Measurements from ENCODE around the gene ITPKB.
"Not testable (repeated sequence)": the region's sequence is repeated elsewhere in the genome, so short reads cannot be mapped to it uniquely, and the experiment has no call there.

ITPKB gene

GRCh38 chr1:226639631-226640061 is 99.4 kb downstream of the ITPKB start:
- no peak overlapping the region for H3K4me3 ChIP-seq (ENCODE audit: low read depth, low read length)

DNA sequence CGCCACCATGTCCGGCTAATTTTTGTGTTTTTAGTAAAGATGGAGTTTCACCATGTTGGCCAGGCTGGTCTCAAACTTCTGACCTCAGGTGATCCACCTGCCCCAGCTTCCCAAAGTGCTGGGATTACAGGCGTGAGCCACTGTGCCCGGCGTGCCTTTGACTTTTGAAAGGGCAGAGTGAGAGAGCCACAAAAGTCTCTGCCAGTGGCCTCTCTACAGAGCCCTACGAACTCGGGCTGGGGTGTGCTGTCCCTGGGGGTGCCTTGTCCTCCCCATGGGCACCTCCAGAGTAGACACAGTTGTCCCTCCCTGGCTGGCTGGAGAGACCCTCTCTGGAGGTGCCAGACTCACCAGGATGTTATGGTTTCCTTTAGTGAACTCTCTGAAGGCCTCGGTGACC is 99.9 kb downstream of the ITPKB start:
- not testable (repeated sequence) for H3K4me3 ChIP-seq (ENCODE audit: low read depth, low read length)

- no peak overlapping the region for H3K4me3 ChIP-seq (ENCODE audit: low read depth, low read length)
Observed at GRCh38 chr1:226638608-226639007, 100.5 kb downstream of the ITPKB start.

DNA sequence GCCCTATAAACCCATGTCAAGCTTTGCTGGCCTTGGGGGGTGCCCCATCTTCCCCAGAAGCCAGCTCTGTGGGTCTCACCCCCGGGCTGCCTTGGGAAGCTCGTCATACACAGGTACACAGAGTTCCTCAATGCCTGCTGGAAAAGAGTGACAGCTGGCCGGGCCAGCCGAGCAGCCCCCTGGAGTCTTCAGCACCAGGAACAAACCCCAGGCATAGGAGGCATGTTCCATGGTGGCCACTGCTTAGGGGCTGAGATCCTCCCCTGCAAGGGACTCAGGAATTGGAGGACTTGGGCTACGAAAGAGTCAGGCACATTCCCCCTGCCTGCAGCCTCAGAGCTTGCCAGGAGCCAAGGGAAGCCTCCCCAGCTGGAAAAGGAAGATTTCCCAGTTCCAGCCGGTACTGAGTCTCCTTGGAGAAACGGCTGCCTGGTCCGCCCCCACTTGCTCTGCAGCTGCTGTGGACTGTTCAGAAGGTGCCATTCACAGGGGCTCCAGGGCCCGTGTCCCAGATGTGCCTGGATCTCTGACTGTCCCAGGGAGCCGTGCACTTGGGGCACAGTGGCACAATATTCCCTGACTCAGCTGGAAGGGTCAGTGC is 101.0 kb downstream of the ITPKB start:
- H3K4me3 ChIP-seq (ENCODE audit: low read depth, low read length) = no peak overlapping the region

GRCh38 chr1:226637147-226637935 is 101.7 kb downstream of the ITPKB start:
- no peak overlapping the region for H3K4me3 ChIP-seq (ENCODE audit: low read depth, low read length)

DNA sequence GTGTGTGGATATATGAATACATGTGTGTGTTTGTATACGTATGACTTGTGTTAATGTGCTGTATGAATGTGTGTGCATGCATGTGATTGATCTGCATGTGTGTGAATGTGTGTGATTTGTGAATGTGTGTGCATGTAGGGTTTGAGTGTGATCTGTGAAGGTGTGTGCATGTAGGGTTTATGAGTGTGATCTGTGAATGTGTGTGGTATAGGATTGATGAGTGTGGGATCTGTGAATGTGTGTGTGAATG is 102.3 kb downstream of the ITPKB start:
- no peak overlapping the region for H3K4me3 ChIP-seq (ENCODE audit: low read depth, low read length)

- H3K4me3 ChIP-seq (ENCODE audit: low read depth, low read length) = no peak overlapping the region
Observed at GRCh38 chr1:226635456-226635941, 103.6 kb downstream of the ITPKB start.

DNA sequence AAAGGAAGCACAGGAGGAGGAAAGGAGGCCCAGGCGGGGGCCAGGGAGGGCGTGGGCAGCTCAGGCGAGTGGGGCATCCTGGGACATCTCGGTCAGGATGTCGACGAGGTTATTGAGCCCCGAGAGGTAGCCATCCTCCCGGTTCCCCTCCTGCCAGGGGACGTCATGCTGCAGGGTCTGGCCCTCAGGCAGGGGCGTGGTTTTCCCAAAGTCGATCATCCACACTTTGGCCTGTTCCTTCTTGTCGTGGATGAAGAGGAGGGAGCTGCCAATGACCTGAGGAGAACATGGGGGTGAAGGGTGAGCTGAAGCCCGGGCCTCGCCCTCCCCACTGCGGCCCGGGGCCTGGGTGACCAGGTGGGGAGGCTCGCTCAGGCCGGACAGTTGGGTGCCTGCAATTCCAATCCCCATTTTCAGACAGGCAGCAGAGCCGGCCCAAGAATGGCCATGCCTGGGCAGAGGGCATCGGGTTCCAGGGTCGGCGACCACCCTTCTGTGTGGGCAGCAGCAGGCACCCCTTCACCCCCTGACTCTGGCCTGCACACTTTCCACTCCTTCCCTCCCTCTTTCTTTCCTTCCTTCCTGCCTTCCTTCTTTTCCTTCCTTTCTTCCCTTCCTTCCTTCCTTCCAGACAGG is 104.4 kb downstream of the ITPKB start:
- no peak overlapping the region for H3K4me3 ChIP-seq (ENCODE audit: low read depth, low read length)

- no peak overlapping the region for H3K4me3 ChIP-seq (ENCODE audit: low read depth, low read length)
Observed at GRCh38 chr1:226634166-226634588, 104.9 kb downstream of the ITPKB start.

- H3K4me3 ChIP-seq (ENCODE audit: low read depth, low read length) = no peak overlapping the region
Observed at GRCh38 chr1:226633541-226634165, 105.4 kb downstream of the ITPKB start.

GRCh38 chr1:226632922-226633351 is 106.1 kb downstream of the ITPKB start:
- no peak overlapping the region for H3K4me3 ChIP-seq (ENCODE audit: low read depth, low read length)

DNA sequence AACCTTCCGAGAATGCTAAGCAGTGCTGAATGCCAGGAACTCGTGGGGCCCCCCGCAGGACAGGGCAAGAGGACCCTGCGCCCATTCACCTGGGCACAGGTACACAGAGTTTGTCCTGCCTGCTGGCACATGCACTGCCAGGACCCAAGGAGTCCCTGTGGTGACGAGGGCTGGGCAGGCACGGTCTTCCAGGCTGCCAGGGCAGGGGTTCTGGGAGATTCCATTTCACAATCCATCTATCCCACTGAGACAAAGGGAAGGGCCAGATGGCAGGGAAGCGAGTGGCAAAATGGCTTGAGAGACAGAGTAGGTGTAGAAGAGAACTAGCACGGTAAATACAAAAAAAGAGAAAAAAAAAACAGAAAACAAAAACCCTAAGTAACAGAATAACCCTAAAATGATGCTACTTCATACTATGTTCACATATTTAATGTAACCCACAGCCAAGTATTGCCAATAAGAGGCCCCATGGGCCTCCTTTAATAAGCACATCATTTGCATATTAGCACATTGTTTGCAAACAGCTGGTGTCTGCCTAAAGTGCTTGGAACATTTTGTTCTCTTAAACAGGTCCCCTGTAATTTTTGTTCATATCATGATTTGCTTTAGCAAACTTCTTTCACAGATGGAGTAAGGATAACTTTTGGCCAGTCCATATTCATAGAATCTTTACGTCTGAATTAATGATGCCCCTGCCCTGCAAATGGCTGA is 106.8 kb downstream of the ITPKB start:
- H3K4me3 ChIP-seq (ENCODE audit: low read depth, low read length) = no peak overlapping the region

GRCh38 chr1:226631229-226632000 is 107.7 kb downstream of the ITPKB start:
- H3K4me3 ChIP-seq (ENCODE audit: low read depth, low read length) = no peak overlapping the region

DNA sequence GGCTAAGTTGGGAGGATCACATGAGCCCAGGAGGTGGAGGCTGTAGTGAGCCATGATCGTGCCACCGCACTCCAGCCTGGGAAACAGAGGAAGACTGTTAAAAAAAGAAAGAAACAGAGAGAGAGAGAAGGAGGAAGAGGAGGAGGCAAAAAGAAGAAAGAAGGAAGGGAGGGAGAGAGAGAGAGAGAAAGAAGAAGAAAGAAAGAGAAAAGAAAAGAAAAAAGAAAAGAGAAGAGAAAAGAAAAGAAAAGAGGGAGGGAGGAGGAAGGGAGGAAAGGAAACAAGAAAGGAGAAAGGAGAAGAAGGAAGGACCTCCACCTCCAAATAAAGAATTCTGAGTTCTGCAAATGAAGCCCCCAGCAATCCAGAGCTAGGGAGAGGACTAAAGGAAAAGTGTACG is 108.5 kb downstream of the ITPKB start:
- H3K4me3 ChIP-seq (ENCODE audit: low read depth, low read length) = no peak overlapping the region

GRCh38 chr1:226629896-226630550 is 109.1 kb downstream of the ITPKB start:
- no peak overlapping the region for H3K4me3 ChIP-seq (ENCODE audit: low read depth, low read length)

GRCh38 chr1:226629210-226629895 is 109.7 kb downstream of the ITPKB start:
- no peak overlapping the region for H3K4me3 ChIP-seq (ENCODE audit: low read depth, low read length)

- no peak overlapping the region for H3K4me3 ChIP-seq (ENCODE audit: low read depth, low read length)
Observed at GRCh38 chr1:226628612-226629155, 110.4 kb downstream of the ITPKB start.

DNA sequence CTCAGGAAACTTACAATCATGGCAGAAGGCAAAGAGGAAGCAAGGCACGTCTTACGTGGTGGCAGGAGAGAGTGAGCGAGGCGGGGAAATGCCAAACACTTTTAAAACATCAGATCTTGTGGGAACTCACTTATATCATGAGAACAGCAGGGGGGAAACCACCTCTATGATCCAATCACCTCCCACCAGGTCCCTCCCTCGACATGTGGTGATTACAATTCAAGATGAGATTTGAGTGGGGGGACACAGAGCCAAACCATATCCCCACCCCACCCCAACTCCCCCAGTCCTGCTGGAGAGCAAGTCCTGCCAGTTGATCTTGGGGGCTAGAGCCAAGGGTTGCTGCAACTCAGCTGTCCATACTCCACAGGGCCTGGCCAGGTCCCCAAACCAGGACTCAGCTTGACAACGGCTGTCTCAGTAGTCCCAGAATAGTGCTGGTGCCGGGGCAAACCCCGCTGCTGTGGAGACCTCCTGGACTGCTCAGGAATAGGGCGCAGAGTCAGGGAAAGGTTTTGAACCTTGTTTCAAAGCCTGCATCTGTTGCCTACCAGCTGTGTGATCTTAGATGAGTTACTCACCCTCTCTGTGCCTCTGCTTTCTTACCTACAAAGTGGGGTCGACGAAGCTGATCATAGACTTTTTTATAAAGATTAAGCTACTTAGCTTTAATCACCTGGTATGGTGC is 111.0 kb downstream of the ITPKB start:
- H3K4me3 ChIP-seq (ENCODE audit: low read depth, low read length) = no peak overlapping the region
